ENCODE data around the gene CISH. TPM values are rescaled to one million over a fixed set of nuclear protein-coding genes. Genes with fewer than 3 reads are reported as not detected.

The CISH gene
- total RNA-seq, 1 donor from 2014 or later: 10.2 TPM

GRCh38 chr3:50559702-50560101 lies 51.9 kb downstream of the CISH start:
- ATAC-seq (peak; percentile 67), DNase-seq (no peak)
- intact Hi-C loops (cut with micrococcal nuclease): no loop called here

- no peak for ATAC-seq
- no peak for DNase-seq
- intact Hi-C loops (cut with micrococcal nuclease): no loop called here
These were observed 53.7 kb downstream of the CISH start for GRCh38 chr3:50557915-50558314.

- intact Hi-C loops (cut with micrococcal nuclease): no loop called here
- ATAC-seq (no peak), DNase-seq (no peak)
These were observed 54.5 kb downstream of the CISH start for GRCh38 chr3:50557106-50557505.

Other genes with a start within 250 kb of the CISH start
- 2.8 TPM for gene CACNA2D2, start 108.1 kb downstream of the CISH start, total RNA-seq
- 51.0 TPM for gene C3orf18, start 44.0 kb downstream of the CISH start, total RNA-seq
- gene HEMK1, start 42.3 kb downstream of the CISH start, total RNA-seq: 15.3 TPM
- 473 TPM for gene MAPKAPK3, start 5.4 kb upstream of the CISH start, total RNA-seq
- 3.8 TPM for gene DOCK3, start 63.2 kb upstream of the CISH start, total RNA-seq